DMS114 treated with DMSO at 0.1 percent for 48 hours (cell line): ENCODE results near the gene ANKRD28.

ENCODE experiments used
- DNase-seq: peaks from one replicate; lab custom pipeline; 2025; ENCODE audit not compliant: unreplicated experiment; lab: John Stamatoyannopoulos, UW

The ANKRD28 gene

GRCh38 chr3:15728766-15729165, 69.0 kb downstream of the ANKRD28 start:
- no peak for DNase-seq

GRCh38 chr3:15726881-15727280, 70.9 kb downstream of the ANKRD28 start:
- no peak for DNase-seq

- no peak for DNase-seq
Measured at GRCh38 chr3:15726043-15726442, 71.7 kb downstream of the ANKRD28 start.

GRCh38 chr3:15724446-15724845, 73.3 kb downstream of the ANKRD28 start:
- DNase-seq = no peak

GRCh38 chr3:15723624-15723884, 74.2 kb downstream of the ANKRD28 start:
- DNase-seq = no peak

GRCh38 chr3:15722877-15723623, 74.7 kb downstream of the ANKRD28 start:
- no peak for DNase-seq

GRCh38 chr3:15716178-15716577, 81.6 kb downstream of the ANKRD28 start:
- DNase-seq = no peak

- no peak for DNase-seq
Measured at GRCh38 chr3:15714448-15714847, 83.3 kb downstream of the ANKRD28 start.

- no peak for DNase-seq
Measured at GRCh38 chr3:15713364-15713763, 84.4 kb downstream of the ANKRD28 start.

GRCh38 chr3:15711281-15711680, 86.5 kb downstream of the ANKRD28 start:
- DNase-seq = no peak

- DNase-seq = no peak
Measured at GRCh38 chr3:15708882-15709677, 88.7 kb downstream of the ANKRD28 start.

- DNase-seq = no peak
Measured at GRCh38 chr3:15707779-15708178, 90.0 kb downstream of the ANKRD28 start.

GRCh38 chr3:15703346-15703745, 94.4 kb downstream of the ANKRD28 start:
- DNase-seq = no peak

GRCh38 chr3:15694628-15695027, 103.2 kb downstream of the ANKRD28 start:
- no peak for DNase-seq

GRCh38 chr3:15693355-15693754, 104.4 kb downstream of the ANKRD28 start:
- no peak for DNase-seq

GRCh38 chr3:15690748-15691147, 107.0 kb downstream of the ANKRD28 start:
- no peak for DNase-seq

- no peak for DNase-seq
Measured at GRCh38 chr3:15690230-15690629, 107.5 kb downstream of the ANKRD28 start.

GRCh38 chr3:15685927-15686326, 111.9 kb downstream of the ANKRD28 start:
- no peak for DNase-seq

- no peak for DNase-seq
Measured at GRCh38 chr3:15683253-15683652, 114.5 kb downstream of the ANKRD28 start.

- DNase-seq = no peak
Measured at GRCh38 chr3:15682561-15683185, 115.1 kb downstream of the ANKRD28 start.

- DNase-seq = no peak
Measured at GRCh38 chr3:15681668-15682067, 116.1 kb downstream of the ANKRD28 start.

- DNase-seq = no peak
Measured at GRCh38 chr3:15679306-15679705, 118.5 kb downstream of the ANKRD28 start.
